Tongue (tissue), 2 donors: ENCODE results near the gene MIEN1. TPM values are rescaled to one million over a fixed set of nuclear protein-coding genes. Genes with fewer than 3 reads are reported as not detected.
"Not testable (repeated sequence)": the region's sequence is repeated elsewhere in the genome, so short reads cannot be mapped to it uniquely, and the experiment has no call there.

Experiments used
- DNase-seq: peaks from one replicate; pipeline ENCODE4 v3.0.0-alpha.2; 2015
- total RNA-seq: library from RNA; depleted of rRNA; stranded (reverse); fragments of >200 nt; gene quantifications from one replicate; pipeline ENCODE4 v1.2.3, GENCODE V29; 2014

Gene MIEN1
- total RNA-seq, 1 donor from 2014 or later, result 8.7 TPM

DNA sequence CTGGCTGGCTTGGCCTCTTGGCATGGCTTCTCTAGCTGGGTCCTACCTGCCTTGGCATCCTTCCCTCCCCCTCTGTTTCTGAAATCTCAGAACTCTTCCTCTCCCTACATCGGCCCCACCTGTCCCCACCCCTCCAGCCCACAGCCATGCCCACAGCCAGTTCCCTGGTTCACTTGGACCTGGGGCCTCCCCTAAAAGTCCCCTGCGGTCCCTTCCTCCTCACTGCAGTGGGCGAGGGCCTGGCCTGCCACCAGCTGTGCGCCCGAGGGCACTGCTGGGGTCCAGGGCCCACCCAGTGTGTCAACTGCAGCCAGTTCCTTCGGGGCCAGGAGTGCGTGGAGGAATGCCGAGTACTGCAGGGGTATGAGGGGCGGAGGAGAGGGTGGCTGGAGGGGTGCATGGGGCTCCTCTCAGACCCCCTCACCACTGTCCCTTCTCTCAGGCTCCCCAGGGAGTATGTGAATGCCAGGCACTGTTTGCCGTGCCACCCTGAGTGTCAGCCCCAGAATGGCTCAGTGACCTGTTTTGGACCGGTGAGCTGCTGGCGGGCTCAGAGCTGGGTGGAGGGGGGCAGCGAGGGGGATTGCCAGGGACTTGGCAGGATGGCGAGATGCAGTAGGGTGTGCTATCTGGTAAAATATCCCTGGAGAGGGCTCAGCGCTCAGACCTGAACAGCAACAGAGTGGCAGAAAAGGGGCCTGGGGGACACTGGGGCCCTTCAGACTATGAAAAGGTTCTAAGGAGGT is 14.1 kb downstream of the MIEN1 start:
- DNase-seq, result no peak

DNA sequence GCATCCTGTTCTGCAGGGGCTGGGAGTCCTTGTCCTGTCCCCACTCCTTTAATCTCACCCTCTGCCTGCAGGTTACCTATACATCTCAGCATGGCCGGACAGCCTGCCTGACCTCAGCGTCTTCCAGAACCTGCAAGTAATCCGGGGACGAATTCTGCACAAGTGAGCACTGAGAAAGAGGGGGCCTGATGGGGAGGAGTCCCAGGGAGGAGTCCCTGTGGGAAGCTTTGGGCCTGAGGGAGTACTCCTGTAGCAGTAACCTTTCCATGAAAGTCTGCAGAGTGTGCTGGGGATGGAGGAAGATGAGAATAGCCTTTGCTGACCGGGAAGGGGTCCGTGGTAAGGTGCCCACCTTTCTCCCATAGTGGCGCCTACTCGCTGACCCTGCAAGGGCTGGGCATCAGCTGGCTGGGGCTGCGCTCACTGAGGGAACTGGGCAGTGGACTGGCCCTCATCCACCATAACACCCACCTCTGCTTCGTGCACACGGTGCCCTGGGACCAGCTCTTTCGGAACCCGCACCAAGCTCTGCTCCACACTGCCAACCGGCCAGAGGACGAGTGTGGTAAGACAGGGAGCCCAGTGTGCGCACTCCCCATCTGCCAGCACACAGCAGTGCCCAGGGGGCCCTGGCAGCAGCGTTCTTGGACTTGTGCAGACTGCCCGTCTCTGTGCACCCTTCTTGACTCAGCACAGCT is 14.8 kb downstream of the MIEN1 start:
- DNase-seq, result no peak

DNA sequence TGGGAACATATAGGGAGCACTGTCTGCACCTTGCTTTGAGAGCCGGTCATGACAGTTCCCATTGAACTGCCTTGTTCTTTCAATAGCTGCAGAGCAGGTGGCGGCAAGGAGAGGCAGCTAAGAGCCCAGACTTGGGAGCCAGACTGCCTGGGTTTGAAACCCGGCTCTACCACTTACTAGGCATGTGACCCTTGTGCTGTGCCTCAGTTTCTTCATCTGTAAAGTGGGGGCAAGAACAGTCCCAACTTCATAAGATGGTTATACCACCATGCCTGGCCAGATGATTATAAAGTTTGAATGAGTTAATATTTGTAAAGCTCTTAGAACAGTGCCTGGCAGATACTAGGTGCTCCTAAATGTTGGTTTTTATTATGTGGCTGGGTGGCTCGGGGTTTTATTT is 16.1 kb downstream of the MIEN1 start:
- no peak for DNase-seq

DNA sequence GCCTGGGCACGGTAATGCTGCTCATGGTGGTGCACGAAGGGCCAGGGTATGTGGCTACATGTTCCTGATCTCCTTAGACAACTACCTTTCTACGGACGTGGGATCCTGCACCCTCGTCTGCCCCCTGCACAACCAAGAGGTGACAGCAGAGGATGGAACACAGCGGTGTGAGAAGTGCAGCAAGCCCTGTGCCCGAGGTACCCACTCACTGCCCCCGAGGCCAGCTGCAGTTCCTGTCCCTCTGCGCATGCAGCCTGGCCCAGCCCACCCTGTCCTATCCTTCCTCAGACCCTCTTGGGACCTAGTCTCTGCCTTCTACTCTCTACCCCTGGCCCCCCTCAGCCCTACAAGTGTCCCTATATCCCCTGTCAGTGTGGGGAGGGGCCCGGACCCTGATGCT is 18.5 kb downstream of the MIEN1 start:
- DNase-seq, result no peak

DNA sequence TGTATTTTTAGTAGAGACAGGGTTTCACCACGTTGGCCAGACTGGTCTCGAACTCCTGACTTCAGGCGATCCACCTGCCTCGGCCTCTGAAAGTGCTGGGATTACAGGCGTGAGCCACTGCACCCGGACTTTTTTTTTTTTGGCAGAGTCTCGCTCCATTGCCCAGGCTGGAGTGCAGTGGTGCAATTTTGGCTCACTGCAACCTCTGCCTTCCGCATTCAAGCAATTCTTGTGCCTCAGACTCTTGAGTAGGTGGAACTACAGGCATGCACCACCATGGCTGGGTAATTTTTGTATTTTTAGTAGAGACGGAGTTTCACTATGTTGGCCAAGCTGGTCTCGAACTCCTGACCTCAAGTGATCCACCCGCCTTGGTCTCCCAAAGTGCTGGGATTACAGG is 19.3 kb downstream of the MIEN1 start:
- not testable (repeated sequence) for DNase-seq

DNA sequence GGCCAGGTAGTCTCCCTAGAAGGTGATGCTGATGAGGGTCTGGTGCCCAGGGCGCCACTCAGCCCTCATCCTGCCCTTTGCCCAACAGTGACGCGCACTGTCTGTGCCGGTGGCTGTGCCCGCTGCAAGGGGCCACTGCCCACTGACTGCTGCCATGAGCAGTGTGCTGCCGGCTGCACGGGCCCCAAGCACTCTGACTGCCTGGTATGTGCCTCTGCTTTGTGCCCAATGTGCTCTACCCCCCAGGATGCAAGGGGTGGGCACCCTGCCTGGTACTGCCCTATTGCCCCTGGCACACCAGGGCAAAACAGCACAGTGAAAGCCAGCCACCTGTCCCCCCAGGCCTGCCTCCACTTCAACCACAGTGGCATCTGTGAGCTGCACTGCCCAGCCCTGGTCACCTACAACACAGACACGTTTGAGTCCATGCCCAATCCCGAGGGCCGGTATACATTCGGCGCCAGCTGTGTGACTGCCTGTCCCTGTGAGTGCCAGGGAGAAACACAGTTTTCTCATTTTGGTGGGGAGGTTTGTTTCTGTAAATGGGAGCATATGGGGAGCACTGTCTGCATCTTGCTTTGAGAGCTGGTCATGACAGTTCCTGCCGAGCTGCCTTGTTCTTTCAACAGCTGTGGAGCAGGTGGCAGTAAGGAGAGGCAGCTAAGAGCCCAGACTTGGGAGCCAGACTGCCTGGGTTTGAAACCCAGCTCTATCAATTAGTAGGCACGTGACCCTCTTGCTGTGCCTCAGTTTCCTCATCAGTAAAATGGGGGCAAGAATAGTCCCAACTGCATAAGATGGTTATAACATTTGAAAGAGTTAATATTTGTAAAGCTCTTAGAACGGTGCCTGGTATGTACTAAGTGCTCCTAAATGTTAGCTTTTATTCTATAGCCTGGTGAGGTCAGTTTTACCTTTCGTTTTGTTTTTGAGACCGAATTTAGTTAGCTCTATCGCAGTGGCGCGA is 20.1 kb downstream of the MIEN1 start:
- DNase-seq, result no peak

DNA sequence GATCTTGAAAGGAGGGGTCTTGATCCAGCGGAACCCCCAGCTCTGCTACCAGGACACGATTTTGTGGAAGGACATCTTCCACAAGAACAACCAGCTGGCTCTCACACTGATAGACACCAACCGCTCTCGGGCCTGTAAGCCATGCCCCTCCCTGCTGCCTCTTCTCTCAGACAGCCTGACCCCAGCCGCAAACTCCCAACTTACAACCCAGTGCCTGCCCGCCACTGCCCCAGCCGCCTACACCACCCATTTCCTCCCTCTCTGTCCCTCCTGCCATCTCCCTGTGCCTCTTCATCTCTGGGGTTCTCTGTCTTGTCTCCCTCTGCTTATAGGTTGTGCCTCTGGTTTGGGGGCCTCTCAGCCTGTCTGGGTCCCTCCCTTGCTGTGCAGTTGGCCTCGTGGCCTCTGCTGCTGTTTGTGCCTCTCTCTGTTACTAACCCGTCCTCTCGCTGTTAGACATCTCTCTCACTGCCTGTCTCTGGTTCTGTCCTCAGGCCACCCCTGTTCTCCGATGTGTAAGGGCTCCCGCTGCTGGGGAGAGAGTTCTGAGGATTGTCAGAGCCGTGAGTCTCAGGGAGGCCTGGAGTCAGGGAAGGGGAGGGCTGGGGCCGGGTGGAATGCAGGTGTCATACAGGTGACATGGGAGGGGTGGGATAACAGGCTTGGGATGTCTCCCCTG is 20.9 kb downstream of the MIEN1 start:
- no peak for DNase-seq

DNA sequence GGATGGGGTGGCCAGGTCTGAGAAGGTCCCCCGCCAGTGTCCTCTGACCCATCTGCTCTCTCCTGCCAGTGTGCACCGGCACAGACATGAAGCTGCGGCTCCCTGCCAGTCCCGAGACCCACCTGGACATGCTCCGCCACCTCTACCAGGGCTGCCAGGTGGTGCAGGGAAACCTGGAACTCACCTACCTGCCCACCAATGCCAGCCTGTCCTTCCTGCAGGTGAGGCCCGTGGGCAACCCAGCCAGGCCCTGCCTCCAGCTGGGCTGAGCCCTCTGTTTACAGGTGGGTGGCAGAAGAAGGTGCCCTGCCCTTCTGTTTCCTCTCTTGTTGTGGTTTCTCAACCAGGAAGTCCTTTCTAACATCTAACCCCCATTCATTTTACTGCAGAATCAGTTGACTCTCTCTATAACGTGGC is 23.4 kb downstream of the MIEN1 start:
- no peak for DNase-seq

DNA sequence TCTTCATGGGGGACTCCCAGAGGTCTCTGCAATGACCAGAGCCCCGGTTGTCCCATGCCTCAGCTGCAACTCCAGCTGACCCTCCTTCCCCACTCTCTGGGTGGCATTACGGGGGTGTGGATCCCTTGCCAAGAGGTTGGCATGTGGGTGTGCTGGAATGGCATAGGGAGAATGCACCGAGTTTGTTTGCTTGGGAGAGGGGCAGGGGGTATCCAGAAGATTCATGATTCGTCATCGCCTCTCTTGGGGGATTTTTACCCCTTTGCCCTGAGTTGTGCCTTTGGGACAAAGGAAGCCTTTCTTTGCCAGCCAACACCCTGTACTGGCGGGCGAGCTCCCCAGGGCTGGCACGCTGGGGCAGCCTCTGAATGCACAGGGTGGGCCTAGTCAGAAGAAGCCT is 23.9 kb downstream of the MIEN1 start:
- no peak for DNase-seq

DNA sequence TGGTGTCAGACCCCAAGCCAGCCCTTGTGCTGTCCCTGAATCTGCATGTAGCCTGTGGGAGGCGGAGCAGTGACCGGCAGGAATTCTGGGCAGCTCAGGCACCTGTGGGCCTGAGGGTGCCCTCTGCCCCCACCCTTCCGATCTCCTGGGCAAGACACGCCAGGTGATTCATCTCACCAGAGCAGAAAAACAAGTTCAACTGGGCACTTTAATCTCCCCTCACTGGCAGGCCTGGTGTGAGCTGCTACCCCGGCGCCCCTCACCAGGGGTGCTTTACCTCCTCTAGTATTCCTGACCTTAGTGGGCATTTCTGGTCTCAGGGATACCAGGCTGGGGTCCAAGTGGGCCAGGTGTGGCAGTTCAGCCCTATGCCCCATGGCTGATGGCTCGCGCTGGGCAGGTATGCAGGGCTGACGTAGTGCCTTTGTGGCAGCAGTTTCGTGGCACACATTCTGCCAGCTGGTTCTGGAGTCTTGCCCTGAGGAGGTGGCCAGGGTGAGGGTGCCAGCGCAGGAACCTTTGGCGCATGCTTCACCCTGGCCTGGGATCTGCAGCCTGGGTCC is 24.5 kb downstream of the MIEN1 start:
- peak; percentile 41 for DNase-seq

DNA sequence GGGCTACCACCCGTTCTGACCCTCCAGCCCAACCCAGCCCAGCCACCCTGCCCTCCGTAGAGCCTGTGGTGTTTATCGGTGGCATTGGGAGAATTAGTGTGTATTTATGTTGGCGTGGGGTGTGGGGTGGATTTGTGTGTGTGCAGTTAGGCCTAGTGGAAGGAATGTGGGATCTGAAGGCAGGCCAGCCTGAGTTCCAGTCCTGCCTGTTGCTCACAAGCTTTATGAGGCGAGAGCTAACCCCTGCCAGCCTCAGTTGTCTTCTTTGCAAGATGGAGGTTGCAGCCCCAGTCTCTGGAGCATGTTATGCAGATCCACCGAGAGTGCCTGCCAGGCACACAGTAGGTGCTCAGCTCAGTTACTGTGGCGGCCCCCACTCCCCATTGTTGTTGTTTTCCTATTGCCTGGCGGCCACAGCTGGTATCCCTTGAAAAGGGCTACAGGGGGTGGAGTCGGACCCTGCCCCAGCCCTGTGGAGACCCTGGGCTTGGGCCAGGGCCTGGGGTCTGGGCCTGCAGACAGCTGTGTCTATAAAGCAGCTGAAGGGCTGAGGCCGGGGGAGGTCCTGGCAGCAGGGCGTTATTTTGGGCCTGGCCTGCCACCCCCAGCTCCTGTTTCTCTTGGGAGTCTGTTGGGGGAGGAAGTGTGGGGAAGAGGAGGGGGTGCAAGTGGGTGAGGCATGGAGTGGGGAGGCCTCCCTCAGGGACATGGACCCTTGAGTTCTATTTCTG is 25.3 kb downstream of the MIEN1 start:
- peak; percentile 74 for DNase-seq

DNA sequence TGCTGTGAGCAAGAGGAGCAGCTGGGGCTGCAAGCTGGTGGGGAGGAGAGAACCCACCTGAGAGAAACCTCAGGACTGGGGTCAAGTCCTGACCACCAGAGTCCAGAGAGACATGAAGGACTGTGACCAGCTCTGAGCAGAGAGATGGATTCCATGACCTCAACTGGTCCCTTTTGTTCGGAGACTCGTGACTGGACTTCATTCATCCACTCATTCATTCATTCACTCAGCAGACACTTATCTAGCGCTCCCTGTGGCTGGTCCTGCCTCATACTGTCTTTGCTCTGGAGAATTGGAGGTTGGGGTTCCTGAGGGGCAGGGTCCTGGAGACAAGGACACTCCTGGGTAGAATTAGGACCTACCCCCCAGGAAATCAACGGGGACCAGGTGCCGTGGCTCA is 26.4 kb downstream of the MIEN1 start:
- no peak for DNase-seq

DNA sequence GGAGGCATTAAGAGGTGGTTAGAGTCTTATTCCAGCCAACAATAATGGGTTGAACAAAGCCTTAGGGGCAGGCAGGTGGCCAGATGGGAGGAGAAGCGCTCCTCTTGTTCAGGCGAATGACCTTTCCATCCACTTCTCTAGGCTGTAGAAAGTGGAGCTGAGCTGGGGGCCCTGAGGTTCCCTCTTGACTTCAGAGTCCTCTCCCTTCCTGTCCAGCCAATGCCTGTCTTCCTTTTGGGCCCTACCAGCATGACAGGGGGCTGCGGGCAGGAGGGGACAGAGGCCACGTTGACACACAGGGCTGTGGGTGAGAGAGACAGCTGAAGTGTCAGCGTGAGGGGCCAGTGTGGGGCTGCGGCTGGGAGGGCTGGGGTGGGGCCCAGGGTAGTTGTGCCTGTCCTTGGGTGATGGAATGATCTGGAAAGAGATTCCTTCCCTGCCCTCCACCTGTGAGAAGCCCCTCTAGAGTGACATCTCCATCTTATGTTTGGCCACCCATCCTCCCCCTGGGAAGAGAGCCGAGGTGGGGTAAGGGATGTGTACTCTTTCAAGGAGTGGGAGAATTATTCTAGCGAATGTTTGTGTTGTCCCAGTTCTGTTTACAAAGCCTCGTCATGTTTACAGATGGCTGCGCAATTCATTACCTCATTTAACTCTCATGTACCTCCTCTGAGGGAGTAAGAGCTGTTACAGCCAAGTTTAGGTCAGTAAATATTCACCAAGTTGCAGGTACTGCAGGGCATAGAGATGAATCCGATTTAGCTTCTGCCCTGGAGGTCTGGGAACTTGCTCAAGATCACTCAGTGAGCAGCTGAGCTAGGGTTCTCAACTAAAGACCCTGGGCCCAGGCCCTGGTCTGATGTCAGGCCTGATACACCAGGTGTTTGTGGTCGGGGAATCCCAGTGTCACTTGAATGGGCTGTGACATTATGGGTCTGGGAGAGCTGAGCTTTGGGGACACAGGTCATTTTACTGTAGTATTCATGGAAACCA is 27.1 kb downstream of the MIEN1 start:
- DNase-seq, result peak; percentile 50

DNA sequence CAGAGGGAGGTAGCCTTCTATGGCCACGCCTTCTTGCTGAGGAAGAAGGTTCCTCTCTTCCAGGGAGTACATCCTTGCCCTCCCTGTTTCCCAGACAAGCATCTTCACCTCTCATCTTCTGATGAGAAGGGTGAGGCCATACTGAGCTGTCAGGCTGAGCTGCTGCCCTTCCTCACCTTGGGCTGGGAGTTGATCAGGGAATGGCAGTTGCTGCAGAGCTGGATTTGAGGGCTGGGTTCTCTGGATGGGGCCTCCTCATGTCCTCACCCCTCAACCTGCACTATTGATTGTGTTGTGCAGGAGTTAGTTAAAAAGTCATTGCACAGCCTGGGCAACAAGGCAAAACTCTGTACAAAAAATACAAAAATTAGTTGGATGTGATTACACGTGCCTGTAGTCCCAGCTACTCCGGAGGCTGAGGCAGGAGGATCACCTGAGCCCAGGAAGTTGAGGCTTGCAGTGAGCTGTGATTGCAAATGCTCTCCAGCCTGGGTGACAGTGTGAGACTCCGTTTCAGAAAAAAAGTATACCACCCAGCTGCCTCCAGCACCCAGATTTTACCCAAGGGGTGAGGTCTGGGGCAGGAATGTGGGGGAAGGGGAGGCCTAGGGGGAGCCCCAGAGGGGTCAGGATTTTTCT is 28.4 kb downstream of the MIEN1 start:
- DNase-seq, result no peak

DNA sequence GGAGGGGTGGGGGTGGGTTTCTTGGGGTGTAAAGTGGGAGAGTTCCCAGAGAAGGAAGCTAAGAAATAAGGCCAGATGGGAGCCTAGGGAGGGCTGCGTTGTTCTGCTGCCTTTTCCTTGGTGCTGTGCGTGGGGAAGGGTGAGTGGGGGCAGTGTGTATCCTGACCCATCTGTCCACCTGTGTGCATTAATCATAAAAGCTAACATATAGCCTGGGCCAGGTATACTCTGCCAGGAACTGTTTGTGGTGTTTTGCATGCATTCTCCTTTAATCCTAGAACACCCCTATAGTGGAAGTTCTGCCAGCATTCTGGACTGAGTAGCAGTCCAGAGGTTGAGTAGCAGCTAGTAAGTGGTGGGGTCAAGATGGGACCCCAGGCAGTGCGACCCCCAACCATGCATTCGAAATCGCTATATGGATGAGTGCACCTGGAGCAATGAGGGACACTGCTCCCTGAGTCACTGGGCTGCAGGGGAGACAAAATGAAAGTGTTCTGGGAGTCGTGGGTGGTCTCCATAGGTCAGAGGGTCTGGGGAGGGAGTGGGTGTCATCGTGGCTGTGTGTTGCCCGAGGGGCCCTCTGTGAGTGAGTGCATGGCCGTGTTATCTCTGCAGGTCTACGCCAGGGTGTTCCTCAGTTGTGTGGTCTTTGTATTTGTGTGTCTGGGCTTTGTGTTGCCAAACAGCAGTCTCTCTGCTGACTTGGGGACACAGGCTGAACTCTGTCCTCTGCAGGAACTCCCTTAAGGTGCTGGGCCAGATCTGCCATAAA is 29.1 kb downstream of the MIEN1 start:
- no peak for DNase-seq

DNA sequence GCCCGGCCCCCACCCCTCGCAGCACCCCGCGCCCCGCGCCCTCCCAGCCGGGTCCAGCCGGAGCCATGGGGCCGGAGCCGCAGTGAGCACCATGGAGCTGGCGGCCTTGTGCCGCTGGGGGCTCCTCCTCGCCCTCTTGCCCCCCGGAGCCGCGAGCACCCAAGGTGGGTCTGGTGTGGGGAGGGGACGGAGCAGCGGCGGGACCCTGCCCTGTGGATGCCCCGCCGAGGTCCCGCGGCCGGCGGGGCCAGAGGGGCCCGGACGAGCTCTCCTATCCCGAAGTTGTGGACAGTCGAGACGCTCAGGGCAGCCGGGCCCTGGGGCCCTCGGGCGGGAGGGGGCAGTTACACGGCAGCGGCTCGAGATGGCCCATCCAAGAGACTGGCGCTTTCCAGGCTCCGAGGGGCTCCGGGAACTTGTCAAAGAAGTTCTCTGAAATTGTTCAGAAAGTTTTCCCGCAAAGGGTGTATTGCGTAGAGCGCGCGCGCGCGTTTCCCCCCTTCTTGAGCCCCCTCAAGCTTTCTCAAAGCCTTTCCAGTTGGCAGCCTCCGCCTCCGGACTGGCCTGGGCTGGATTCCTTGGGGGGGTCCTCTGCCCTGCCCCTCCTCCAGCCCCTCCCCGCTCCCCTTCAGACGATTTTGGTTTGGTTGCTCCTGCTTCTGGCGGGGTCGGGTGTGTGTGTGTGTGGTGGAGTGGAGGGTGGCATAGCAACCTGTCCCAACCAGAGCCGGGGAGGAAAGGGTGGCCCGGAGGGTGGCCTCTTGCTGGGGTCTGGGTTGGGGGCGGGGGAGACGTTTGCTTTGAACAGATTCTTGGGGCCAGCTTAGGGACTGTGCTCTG is 30.0 kb downstream of the MIEN1 start:
- DNase-seq, result peak; percentile 88

DNA sequence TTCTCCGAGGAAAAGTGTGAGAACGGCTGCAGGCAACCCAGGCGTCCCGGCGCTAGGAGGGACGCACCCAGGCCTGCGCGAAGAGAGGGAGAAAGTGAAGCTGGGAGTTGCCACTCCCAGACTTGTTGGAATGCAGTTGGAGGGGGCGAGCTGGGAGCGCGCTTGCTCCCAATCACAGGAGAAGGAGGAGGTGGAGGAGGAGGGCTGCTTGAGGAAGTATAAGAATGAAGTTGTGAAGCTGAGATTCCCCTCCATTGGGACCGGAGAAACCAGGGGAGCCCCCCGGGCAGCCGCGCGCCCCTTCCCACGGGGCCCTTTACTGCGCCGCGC is 30.5 kb downstream of the MIEN1 start, which contains the start of gene ERBB2:
Gene ERBB2, plus strand, starts transcription at position 247 of the 330 bp plus-strand sequence. CDS start 175 bp downstream, outside the sequence.
- DNase-seq, result peak; percentile 92
